ENCODE results near the gene TMEM132C.

TMEM132C gene

GRCh38 chr12:128288896-128289295, 21.9 kb downstream of the TMEM132C start:
- no peak for DNase-seq (ENCODE audit: low read depth)

- no peak for DNase-seq (ENCODE audit: low read depth)
Observed at GRCh38 chr12:128290938-128291337, 24.0 kb downstream of the TMEM132C start.

- DNase-seq (ENCODE audit: low read depth) = no peak
Observed at GRCh38 chr12:128298091-128298748, 31.2 kb downstream of the TMEM132C start.

DNA sequence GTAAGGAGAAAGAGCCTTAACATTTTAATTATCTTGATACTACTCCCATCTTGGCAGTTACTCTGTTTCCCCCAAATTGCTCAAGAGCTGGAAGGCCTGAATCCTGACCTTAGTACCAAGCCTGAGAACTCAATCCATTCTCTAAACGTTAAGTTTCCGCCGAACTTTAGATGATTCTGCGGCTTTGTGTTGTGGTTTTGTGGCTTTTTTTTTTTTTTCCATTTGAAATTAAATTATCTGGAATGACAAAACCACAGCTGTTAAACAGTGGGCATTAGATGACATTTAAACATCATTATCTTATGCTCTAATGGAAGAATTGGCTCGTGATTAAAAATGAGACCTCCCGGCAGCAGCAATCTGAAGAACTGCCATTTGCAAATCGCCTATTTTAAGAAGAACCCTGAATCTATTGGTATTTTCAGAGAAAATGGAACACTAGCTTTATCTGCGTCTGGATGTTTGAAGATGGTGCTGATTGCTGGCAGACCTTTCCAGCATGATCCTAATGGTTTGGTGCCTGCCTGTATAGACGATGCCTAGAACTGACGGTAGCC, 38.4 kb downstream of the TMEM132C start:
- no peak for DNase-seq (ENCODE audit: low read depth)

GRCh38 chr12:128307791-128308190, 40.8 kb downstream of the TMEM132C start:
- DNase-seq (ENCODE audit: low read depth) = no peak

- no peak for DNase-seq (ENCODE audit: low read depth)
Observed at GRCh38 chr12:128312661-128313060, 45.7 kb downstream of the TMEM132C start.

- DNase-seq (ENCODE audit: low read depth) = no peak
Observed at GRCh38 chr12:128313931-128314330, 47.0 kb downstream of the TMEM132C start.

DNA sequence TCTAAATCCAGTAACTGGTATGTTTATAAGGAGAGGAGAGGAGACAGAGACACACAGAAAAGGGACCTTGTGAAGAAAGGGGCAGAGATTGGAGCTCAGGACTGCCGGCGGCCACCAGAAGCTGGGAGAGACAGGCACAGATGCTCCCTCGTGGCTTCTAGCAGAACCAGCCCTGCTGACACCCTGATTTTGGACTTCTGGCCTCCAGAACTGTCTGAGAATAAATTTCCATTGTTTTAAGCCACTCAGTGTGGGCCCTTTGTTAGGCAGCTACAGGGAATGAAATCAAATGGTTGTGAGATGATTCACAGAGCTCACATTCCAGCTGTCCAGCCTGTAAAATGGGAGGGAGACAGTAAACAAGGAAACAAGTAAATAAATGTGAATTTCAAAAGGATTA, 47.6 kb downstream of the TMEM132C start:
- no peak for DNase-seq (ENCODE audit: low read depth)

GRCh38 chr12:128316078-128316477, 49.1 kb downstream of the TMEM132C start:
- DNase-seq (ENCODE audit: low read depth) = no peak

DNA sequence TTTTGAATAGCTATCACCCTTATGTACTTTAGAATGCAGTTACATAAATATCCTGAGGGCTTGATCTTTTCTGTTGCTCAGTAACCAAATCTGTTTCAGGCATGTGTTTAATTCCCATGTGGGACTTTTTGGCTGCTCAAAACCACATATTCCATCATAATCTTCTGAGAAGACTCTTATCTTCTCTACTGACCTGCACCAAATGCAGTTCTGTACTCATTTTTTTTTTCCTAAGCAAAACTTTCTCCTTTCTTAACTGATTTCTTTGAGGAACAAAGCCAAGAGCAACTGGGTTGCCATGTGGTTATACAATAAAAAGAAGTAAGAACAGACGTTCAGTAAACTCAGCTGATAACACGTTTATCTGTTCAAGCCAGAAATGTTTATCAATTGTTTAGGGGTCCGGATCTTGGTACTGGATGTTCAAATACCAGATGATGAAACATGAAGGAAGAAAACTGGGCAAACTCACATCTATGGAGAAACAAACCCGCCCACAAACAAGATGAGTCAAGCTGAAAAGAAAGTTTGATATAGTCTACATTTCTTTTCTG, 50.1 kb downstream of the TMEM132C start:
- DNase-seq (ENCODE audit: low read depth) = no peak

DNA sequence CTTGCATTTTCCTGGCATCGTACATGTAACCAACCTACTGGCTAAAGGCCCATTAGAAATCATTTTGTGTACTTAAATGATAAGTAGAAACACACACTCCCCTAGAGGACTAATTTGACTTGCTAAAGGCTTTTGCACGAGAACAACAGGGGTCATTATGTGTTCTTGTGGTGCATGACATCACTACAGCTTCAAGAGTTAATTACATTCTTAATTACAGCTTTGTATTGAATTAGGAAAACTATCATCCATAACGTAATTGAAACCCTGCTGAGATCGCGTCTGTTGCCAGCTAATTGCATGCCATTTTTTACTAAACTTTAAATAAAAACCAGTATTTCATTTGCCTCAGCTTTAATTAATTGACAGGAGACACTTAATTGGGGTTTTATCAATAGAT, 51.4 kb downstream of the TMEM132C start:
- DNase-seq (ENCODE audit: low read depth) = no peak

- no peak for DNase-seq (ENCODE audit: low read depth)
Observed at GRCh38 chr12:128318946-128319345, 52.0 kb downstream of the TMEM132C start.

GRCh38 chr12:128322341-128322740, 55.4 kb downstream of the TMEM132C start:
- DNase-seq (ENCODE audit: low read depth) = no peak

GRCh38 chr12:128323145-128323920, 56.4 kb downstream of the TMEM132C start:
- DNase-seq (ENCODE audit: low read depth) = no peak

GRCh38 chr12:128325646-128326045, 58.7 kb downstream of the TMEM132C start:
- DNase-seq (ENCODE audit: low read depth) = no peak

GRCh38 chr12:128326406-128326805, 59.4 kb downstream of the TMEM132C start:
- DNase-seq (ENCODE audit: low read depth) = no peak

DNA sequence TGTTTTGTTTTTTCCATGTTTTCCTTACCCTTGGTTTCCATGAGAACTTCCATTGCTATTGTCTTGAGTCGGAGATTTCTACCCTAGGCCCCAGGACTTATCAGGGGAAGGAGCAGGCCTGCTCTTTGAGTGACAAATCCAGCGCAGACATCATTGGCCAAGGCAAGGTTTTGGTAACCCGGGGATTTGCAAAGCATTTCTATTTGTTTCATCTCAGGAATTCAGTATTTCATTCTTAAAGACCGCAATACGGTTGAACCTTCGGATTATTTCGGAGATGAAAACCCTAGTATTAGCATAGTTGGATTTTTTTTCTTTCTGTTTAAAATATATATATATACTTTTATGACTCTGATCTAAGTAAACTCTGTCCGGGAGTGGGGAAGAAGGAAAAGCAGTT, 62.0 kb downstream of the TMEM132C start:
- no peak for DNase-seq (ENCODE audit: low read depth)

GRCh38 chr12:128336204-128337070, 69.5 kb downstream of the TMEM132C start:
- DNase-seq (ENCODE audit: low read depth) = no peak

GRCh38 chr12:128337071-128337345, 70.0 kb downstream of the TMEM132C start:
- no peak for DNase-seq (ENCODE audit: low read depth)

- DNase-seq (ENCODE audit: low read depth) = no peak
Observed at GRCh38 chr12:128337431-128338170, 70.6 kb downstream of the TMEM132C start.

GRCh38 chr12:128338386-128339125, 71.6 kb downstream of the TMEM132C start:
- no peak for DNase-seq (ENCODE audit: low read depth)
